HCT116 (cell line): ENCODE data around the gene MINK1. TPM values are rescaled to one million over a fixed set of nuclear protein-coding genes. Genes with fewer than 3 reads are reported as not detected.
A peak's percentile ranks its signal among the peaks of the same experiment; 100 is the strongest.

Experiments used
- ATAC-seq: fragments of 200-7000 bp; cut with Tn5 transposase; 2 replicates; pipeline ENCODE4 v1.9.1; 2020; ENCODE audit warnings: mild to moderate bottlenecking, moderate library complexity
- BruUV-seq: library from RNA; stranded (reverse); fragments of 400-500 nt; replicated peaks from 2 replicates; lab custom pipeline; 2021; lab: Mats Ljungman, UMichigan
- CTCF ChIA-PET: fragments of 300-600 bp; sonication (Branson Sonifier 250); formaldehyde crosslinking; loops from one replicate; lab custom pipeline; 2021; ENCODE audit warnings: antibody characterized with exemption; lab: Charles Lee
- POLR2A ChIA-PET: fragments of 300-600, 350-600 bp; sonication (Branson Sonifier 250); formaldehyde crosslinking; loops from one replicate; lab custom pipeline; 2021; ENCODE audit warnings: antibody characterized with exemption; lab: Charles Lee
- RAD21 ChIA-PET, 2 experiments: fragments of 300-600 bp; sonication (Branson Sonifier 250); formaldehyde crosslinking; loops; one replicate each; lab custom pipeline; 2023; ENCODE audit warnings: low total read pairs in 2 of 2; ENCODE audit not compliant: uncharacterized antibody in 2 of 2, unreplicated experiment in 2 of 2, low non-redundant PET in 1 of 2; lab: Charles Lee
- DNase-seq: peaks from one replicate; pipeline ENCODE4 v3.0.0-alpha.2; 2010; ENCODE audit warnings: low read depth, low spot score
- H2AFZ ChIP-seq: fragments of 200-600 bp; shearing (Covaris generic), sonication (generic); 2 replicates; pipeline ENCODE4 v1.6.1; 2017; ENCODE audit warnings: low read depth, mixed run types, mixed read lengths, antibody characterized with exemption, low read length; ENCODE audit not compliant: poor library complexity, severe bottlenecking
- H3K27ac ChIP-seq: 2 replicates; pipeline ENCODE4 v1.5.1; 2012; ENCODE audit warnings: low read depth, low read length
- H3K27me3 ChIP-seq: fragments of 200-600 bp; sonication (generic); 2 replicates; pipeline ENCODE4 v1.6.1; 2016; ENCODE audit warnings: mixed run types, low read length, mixed read lengths; ENCODE audit not compliant: insufficient read depth
- H3K36me3 ChIP-seq, 2 experiments: fragments of 200-500 bp in 1 of 2; fragments of 200-600 bp in 1 of 2; sonication (Bioruptor generic) in 1 of 2; sonication (generic) in 1 of 2; 2 replicates each; pipeline versions ENCODE4 v1.5.1 to v1.6.1; 2014 to 2016; ENCODE audit warnings: low read length in 2 of 2, inconsistent platforms in 1 of 2, mixed read lengths in 1 of 2, mixed run types in 1 of 2; ENCODE audit not compliant: insufficient read depth in 2 of 2, control insufficient read depth in 1 of 2
- H3K4me1 ChIP-seq, 2 experiments: fragments of 200-600 bp in 1 of 2; sonication (generic) in 1 of 2; 2 replicates each; pipeline versions ENCODE4 v1.5.1 to v1.6.1; 2012 to 2017; ENCODE audit warnings: low read length in 2 of 2, inconsistent platforms in 1 of 2, mild to moderate bottlenecking in 1 of 2, mixed read lengths in 1 of 2, mixed run types in 1 of 2, moderate library complexity in 1 of 2; ENCODE audit not compliant: insufficient read depth in 2 of 2, control insufficient read depth in 1 of 2
- H3K4me2 ChIP-seq: fragments of 200-600 bp; sonication (generic); 2 replicates; pipeline ENCODE4 v1.6.1; 2017; ENCODE audit warnings: mixed run types, low read length, mixed read lengths
- H3K4me3 ChIP-seq, 2 experiments: fragments of 200-600 bp in 1 of 2; sonication (generic) in 1 of 2; replicated peaks in 1 of 2; 2 replicates each; pipeline ENCODE4 v1.5.1; 2011 to 2016; ENCODE audit warnings: low read length in 2 of 2, control low read depth in 1 of 2, low read depth in 1 of 2, mild to moderate bottlenecking in 1 of 2, mixed read lengths in 1 of 2, mixed run types in 1 of 2
- H3K79me2 ChIP-seq: fragments of 200-600 bp; sonication (generic); 2 replicates; pipeline ENCODE4 v1.6.1; 2017; ENCODE audit warnings: mild to moderate bottlenecking, mixed run types, low read length, moderate library complexity, mixed read lengths; ENCODE audit not compliant: insufficient read depth
- H3K9ac ChIP-seq: fragments of 200-600 bp; sonication (generic); 2 replicates; pipeline ENCODE4 v1.6.1; 2016; ENCODE audit warnings: low read length, mixed read lengths
- H3K9me2 ChIP-seq: fragments of 200-600 bp; sonication (generic), shearing (Covaris generic); 2 replicates; pipeline ENCODE4 v1.6.1; 2017; ENCODE audit warnings: mixed run types, mild to moderate bottlenecking, moderate library complexity; ENCODE audit not compliant: insufficient read depth
- H3K9me3 ChIP-seq, 2 experiments: fragments of 200-500 bp in 1 of 2; fragments of 200-600 bp in 1 of 2; sonication (Bioruptor generic) in 1 of 2; sonication (generic) in 1 of 2; 2 replicates each; pipeline ENCODE4 v1.6.1; 2014 to 2017; ENCODE audit warnings: low read length in 2 of 2, mixed read lengths in 2 of 2, inconsistent platforms in 1 of 2, low read depth in 1 of 2, mild to moderate bottlenecking in 1 of 2, mixed run types in 1 of 2, moderate library complexity in 1 of 2; ENCODE audit not compliant: control insufficient read depth in 1 of 2, insufficient read depth in 1 of 2
- H4K20me1 ChIP-seq: fragments of 200-600 bp; sonication (generic), shearing (Covaris generic); 2 replicates; pipeline ENCODE4 v1.6.1; 2017; ENCODE audit warnings: mixed run types, mild to moderate bottlenecking, moderate library complexity; ENCODE audit not compliant: insufficient read depth
- ATF3 ChIP-seq: IDR thresholded peaks from 2 replicates; pipeline ENCODE4 v1.6.1; 2012
- CBX3 ChIP-seq: IDR thresholded peaks from 2 replicates; pipeline ENCODE4 v1.6.1; 2012; ENCODE audit warnings: low read depth
- EZH2 ChIP-seq: fragments of 200-600 bp; sonication (generic); IDR thresholded peaks from 2 replicates; pipeline ENCODE4 v1.6.1; 2017; ENCODE audit warnings: antibody characterized with exemption, mixed run types
- FOSL1 ChIP-seq: IDR thresholded peaks from 2 replicates; pipeline ENCODE4 v1.6.1; 2012; ENCODE audit warnings: low read depth
- JUND ChIP-seq: IDR thresholded peaks from 2 replicates; pipeline ENCODE4 v1.6.1; 2012
- SIN3A ChIP-seq: IDR thresholded peaks from 2 replicates; pipeline ENCODE4 v1.6.1; 2012; ENCODE audit warnings: low read depth
- SP1 ChIP-seq: IDR thresholded peaks from 2 replicates; pipeline ENCODE4 v1.6.1; 2012; ENCODE audit warnings: low read depth
- YY1 ChIP-seq: IDR thresholded peaks from 2 replicates; pipeline ENCODE4 v1.6.1; 2011; ENCODE audit warnings: low read length, low read depth, moderate library complexity, mild to moderate bottlenecking; ENCODE audit not compliant: insufficient replicate concordance; ENCODE audit errors: extremely low read depth
- ZBTB33 ChIP-seq: IDR thresholded peaks from 2 replicates; pipeline ENCODE4 v1.6.1; 2011; ENCODE audit warnings: mild to moderate bottlenecking, low read length, moderate library complexity; ENCODE audit not compliant: insufficient replicate concordance; ENCODE audit errors: extremely low read depth
- ZFX ChIP-seq: fragments of 450-650 bp; IDR thresholded peaks from 2 replicates; pipeline ENCODE4 v1.6.1; 2017
- ZNF274 ChIP-seq: fragments of 200-500 bp; sonication (Bioruptor generic); IDR thresholded peaks from 2 replicates; pipeline ENCODE4 v1.6.1; 2014; ENCODE audit warnings: mild to moderate bottlenecking, low read depth, low read length, inconsistent platforms
- intact Hi-C: fragments of 100-400 bp; cut with micrococcal nuclease; formaldehyde crosslinking; loops from 2 replicates; pipeline ENCODE4 v1.10.0; 2022
- total RNA-seq: library from RNA; stranded (reverse); gene quantifications from one replicate; pipeline ENCODE4 v1.2.1, GENCODE V29; 2021; ENCODE audit not compliant: unreplicated experiment

The MINK1 gene
- total RNA-seq, 1 experiment from 2014 or later, result 85.2 TPM

DNA sequence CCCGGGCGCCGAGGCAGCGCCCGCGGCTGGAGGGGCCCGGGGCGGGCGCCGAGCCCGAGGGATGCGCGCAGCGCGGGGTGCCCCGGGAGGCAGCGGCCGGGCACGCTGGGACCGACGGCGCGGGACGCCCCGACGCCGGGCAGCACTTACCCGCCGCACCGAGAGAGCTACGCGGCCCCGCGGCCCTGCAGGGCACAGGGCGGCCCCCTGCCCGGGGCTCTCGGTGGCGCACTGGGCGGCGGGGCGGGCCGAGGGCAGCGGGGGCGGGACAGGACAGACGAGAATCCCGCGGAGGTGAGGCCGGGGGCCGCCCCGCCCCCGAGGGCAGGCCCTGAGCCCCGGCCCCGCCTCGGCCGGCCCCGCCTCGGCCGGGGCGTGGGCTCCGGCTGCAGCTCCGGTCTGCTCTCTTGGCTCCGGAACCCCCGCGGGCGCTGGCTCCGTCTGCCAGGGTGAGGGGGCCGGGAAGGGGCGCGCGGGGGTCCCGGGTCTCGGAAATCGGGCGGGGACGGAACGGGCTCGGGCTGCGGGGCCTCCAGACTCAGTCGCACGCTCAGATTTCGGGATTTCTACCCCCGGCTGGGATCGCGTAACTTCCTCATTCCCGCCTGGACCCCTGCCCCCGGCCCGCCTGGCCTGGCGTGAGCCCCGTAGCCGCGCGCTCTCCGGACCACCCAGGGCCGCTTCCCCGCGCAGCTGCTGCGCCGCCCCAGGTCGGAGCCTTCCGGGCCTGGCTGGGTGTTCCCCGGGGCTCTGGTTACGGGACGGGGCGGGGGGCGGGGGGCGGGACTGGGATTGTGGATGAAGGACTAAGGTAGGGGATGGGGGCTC is 26.1 kb upstream of the MINK1 start, which contains the start of gene PLD2 (continued):
- TF ChIP-seq EZH2 (no peak), YY1 (no peak)

DNA sequence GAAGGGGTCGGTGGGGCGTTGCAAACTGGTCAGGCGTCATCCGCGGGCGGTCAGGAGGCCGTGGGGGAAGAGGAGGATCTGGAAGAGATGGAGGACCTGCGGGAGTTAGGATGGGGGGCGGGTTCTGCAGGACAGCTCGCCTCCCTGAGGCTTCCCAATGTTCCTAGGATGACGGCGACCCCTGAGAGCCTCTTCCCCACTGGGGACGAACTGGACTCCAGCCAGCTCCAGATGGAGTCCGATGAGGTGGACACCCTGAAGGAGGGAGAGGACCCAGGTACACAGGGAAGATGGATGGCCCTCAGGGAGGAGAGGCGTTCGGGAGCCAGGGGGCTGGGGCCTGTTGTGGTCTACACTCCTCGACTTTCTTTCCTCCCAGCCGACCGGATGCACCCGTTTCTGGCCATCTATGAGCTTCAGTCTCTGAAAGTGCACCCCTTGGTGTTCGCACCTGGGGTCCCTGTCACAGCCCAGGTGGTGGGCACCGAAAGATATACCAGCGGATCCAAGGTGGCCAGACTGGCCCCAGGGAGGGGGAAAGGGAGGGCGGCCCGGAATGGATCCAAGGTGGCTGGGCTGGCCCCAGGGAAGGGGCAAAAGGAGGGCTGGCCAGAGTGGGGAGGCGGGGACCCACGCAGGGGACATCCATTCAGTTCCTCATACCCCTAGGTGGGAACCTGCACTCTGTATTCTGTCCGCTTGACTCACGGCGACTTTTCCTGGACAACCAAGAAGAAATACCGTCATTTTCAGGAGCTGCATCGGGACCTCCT is 25.3 kb upstream of the MINK1 start:
- POLR2A ChIA-PET, result interaction anchor here (1.0 to 1.2 kb wide), 2 partner anchors 12 to 18 kb away, joined by 5 read pairs; partner anchors contain the start of gene PSMB6
- no peaks in the 10 kb centered on the region for H3K79me2 ChIP-seq
- no peaks in the 10 kb centered on the region for H3K9me2 ChIP-seq
- H2AFZ ChIP-seq, result no peak overlapping the region
- peak; percentile 7 for ATAC-seq
- H3K36me3 ChIP-seq, result peaks cover 5 to 7% of the 10 kb centered on the region in 2 experiments; a peak in 3 of 4 replicates
- H3K4me1 ChIP-seq, result peaks cover 12 to 13% of the 10 kb centered on the region in 2 experiments
- peak overlapping the region; percentile 64 to 84 for H3K4me3 ChIP-seq
- H4K20me1 ChIP-seq, result no peaks in the 10 kb centered on the region
- BruUV-seq, result TSS peak; percentile 53
- CTCF ChIA-PET, result interaction anchor here (0.8 to 1.8 kb wide), 2 partner anchors 18 to 75 kb away, joined by 3 to 6 read pairs; no protein-coding TSS in a partner anchor
- no peaks in the 10 kb centered on the region for H3K9me3 ChIP-seq
- H3K27me3 ChIP-seq, result no peaks in the 10 kb centered on the region
- DNase-seq, result no peak
- intact Hi-C loops, result no loop called here
- no peak for TF ChIP-seq ZFX
- TF ChIP-seq CBX3, result no peak
- TF ChIP-seq FOSL1, result no peak
- TF ChIP-seq JUND, result no peak
- no peak for TF ChIP-seq ZNF274
- TF ChIP-seq ZBTB33, result no peak
- TF ChIP-seq SIN3A, result no peak
- TF ChIP-seq ATF3, result no peak
- TF ChIP-seq EZH2, result no peak
- no peak for TF ChIP-seq YY1
- no peak for TF ChIP-seq SP1
- TF ChIP-seq, all 23 proteins: peak for 0
- Histone ChIP-seq H3K9ac (peak overlapping the region; percentile 77), H3K27ac (no peak overlapping the region; the same call in 1 of the 2 replicates), H3K4me2 (peak overlapping the region; percentile 85)
- RAD21 ChIA-PET, result no interaction called here
